Smooth muscle cell (in vitro differentiated cells): Measurements from ENCODE around the gene SMYD2. TPM values are rescaled to one million over a fixed set of nuclear protein-coding genes. Genes with fewer than 3 reads are reported as not detected.
A peak's percentile ranks its signal among the peaks of the same experiment; 100 is the strongest.

Source experiments
- DNase-seq: peaks from one replicate; lab custom pipeline; 2025; ENCODE audit not compliant: unreplicated experiment; lab: John Stamatoyannopoulos, UW
- H2AFZ ChIP-seq: fragments of 200-600 bp; sonication (generic); 2 replicates; pipeline ENCODE4 v1.6.0; 2016; ENCODE audit warnings: antibody characterized with exemption, low read depth, mild to moderate bottlenecking
- H3F3A ChIP-seq: fragments of 200-600 bp; sonication (generic); 2 replicates; pipeline ENCODE4 v1.6.0; 2017; ENCODE audit warnings: antibody characterized with exemption, low read depth
- H3K27ac ChIP-seq: fragments of 200-600 bp; sonication (generic); 2 replicates; pipeline ENCODE4 v1.5.1; 2016; ENCODE audit warnings: low read depth, mild to moderate bottlenecking
- H3K27me3 ChIP-seq: fragments of 200-600 bp; sonication (generic); 2 replicates; pipeline ENCODE4 v1.6.1; 2016; ENCODE audit warnings: low read depth, mild to moderate bottlenecking
- H3K36me3 ChIP-seq: fragments of 200-600 bp; sonication (generic); 2 replicates; pipeline ENCODE4 v1.5.1; 2016; ENCODE audit warnings: low read depth
- H3K4me1 ChIP-seq: fragments of 200-600 bp; sonication (generic); 2 replicates; pipeline ENCODE4 v1.5.1; 2016; ENCODE audit warnings: low read depth
- H3K4me2 ChIP-seq: fragments of 200-600 bp; sonication (generic); 2 replicates; pipeline ENCODE4 v1.6.0; 2016; ENCODE audit warnings: mild to moderate bottlenecking
- H3K4me3 ChIP-seq: fragments of 200-600 bp; sonication (generic); 2 replicates; pipeline ENCODE4 v1.5.1; 2016; ENCODE audit warnings: mild to moderate bottlenecking
- H3K79me2 ChIP-seq: fragments of 200-600 bp; sonication (generic); 2 replicates; pipeline ENCODE4 v1.6.0; 2016; ENCODE audit warnings: low read depth, mild to moderate bottlenecking
- H3K9ac ChIP-seq: fragments of 200-600 bp; sonication (generic); 2 replicates; pipeline ENCODE4 v1.6.0; 2016; ENCODE audit warnings: low read depth
- H3K9me3 ChIP-seq: fragments of 200-600 bp; sonication (generic); replicated peaks from 2 replicates; pipeline ENCODE4 v1.5.1; 2016; ENCODE audit warnings: low read depth
- H4K20me1 ChIP-seq: fragments of 200-600 bp; sonication (generic); 2 replicates; pipeline ENCODE4 v1.6.0; 2016; ENCODE audit warnings: low read depth
- CTCF ChIP-seq: fragments of 200-600 bp; sonication (generic); IDR thresholded peaks from 2 replicates; pipeline ENCODE4 v1.5.1; 2017; ENCODE audit warnings: borderline replicate concordance, mild to moderate bottlenecking, antibody characterized with exemption; ENCODE audit not compliant: insufficient read depth, poor library complexity, severe bottlenecking
- WGBS: methylation state at CpG from one replicate; pipeline ENCODE4 v1.1.7; 2016; ENCODE audit warnings: low lambda C conversion rate; 5-methylcytosine and 5-hydroxymethylcytosine counted together
- polyA plus RNA-seq: library from polyadenylated mRNA; unstranded; fragments of >200 nt; fragmentation: Nextera tagmentation; extraction: Ambion mirVana; gene quantifications from 2 replicates; pipeline ENCODE4 v1.2.1, GENCODE V29; 2016
- total RNA-seq: library from RNA; depleted of rRNA; stranded (reverse); fragments of >200 nt; gene quantifications from 2 replicates; pipeline ENCODE4 v1.2.3, GENCODE V29; 2014

The SMYD2 gene
- total and polyA plus RNA-seq, 2 experiments from 2014 or later: 31.1 to 39.7 TPM

- TF ChIP-seq CTCF: no peak
- Histone ChIP-seq H4K20me1 (no peaks in the 10 kb centered on the region), H2AFZ (no peak overlapping the region), H3K27me3 (no peaks in the 10 kb centered on the region), H3K4me3 (no peak overlapping the region), H3K36me3 (peaks cover 18% of the 10 kb centered on the region), H3K79me2 (no peaks in the 10 kb centered on the region), H3F3A (peaks cover 4% of the 10 kb centered on the region), H3K4me1 (no peaks in the 10 kb centered on the region), H3K27ac (peak overlapping the region; percentile 85), H3K4me2 (peak overlapping the region; percentile 34), H3K9ac (peak overlapping the region; percentile 10), H3K9me3 (no peaks in the 10 kb centered on the region)
- WGBS: 89% methylated on average over 7 of the region's 7 CpGs
- DNase-seq: no peak
Observed at GRCh38 chr1:214386333-214386732, 105.4 kb downstream of the SMYD2 start.
